Fibroblast of lung (primary cell): ENCODE data around the gene ACSS3.

Source experiments
- EZH2 ChIP-seq: IDR thresholded peaks from 2 replicates; pipeline ENCODE4 v1.5.1; 2012; ENCODE audit warnings: low read length, control low read depth, mild to moderate bottlenecking; ENCODE audit errors: missing control alignments
- TF ChIP-seq, protein P1 (sequence below), 2 donors: IDR thresholded peaks in 1 of 2; conservative IDR thresholded peaks in 1 of 2; 1 replicate in 1 of 2; 2 replicates in 1 of 2; pipeline ENCODE4 v1.5.1; 2011 to 2012; ENCODE audit warnings: low read length in 2 of 2, control low read depth in 1 of 2, inconsistent platforms in 1 of 2, low read depth in 1 of 2, mild to moderate bottlenecking in 1 of 2

DNA sequence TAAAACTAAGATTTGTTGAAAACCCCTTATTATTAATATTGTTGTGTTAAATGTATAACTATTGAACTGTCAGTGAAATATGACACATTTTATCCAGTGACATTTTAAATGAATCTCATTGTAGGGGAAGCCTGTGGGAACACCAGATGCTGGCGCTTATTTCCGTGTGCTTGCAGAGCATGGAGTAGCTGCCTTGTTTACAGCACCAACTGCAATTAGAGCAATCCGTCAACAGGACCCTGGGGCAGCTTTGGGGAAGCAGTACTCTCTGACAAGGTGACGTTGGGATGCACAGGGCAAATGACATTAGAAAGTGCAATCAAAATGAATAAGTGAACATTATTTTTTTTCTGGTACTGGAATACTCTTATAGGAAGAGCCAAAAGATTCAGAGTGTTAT is 96.8 kb downstream of the ACSS3 start:
- TF ChIP-seq, protein P1, sequence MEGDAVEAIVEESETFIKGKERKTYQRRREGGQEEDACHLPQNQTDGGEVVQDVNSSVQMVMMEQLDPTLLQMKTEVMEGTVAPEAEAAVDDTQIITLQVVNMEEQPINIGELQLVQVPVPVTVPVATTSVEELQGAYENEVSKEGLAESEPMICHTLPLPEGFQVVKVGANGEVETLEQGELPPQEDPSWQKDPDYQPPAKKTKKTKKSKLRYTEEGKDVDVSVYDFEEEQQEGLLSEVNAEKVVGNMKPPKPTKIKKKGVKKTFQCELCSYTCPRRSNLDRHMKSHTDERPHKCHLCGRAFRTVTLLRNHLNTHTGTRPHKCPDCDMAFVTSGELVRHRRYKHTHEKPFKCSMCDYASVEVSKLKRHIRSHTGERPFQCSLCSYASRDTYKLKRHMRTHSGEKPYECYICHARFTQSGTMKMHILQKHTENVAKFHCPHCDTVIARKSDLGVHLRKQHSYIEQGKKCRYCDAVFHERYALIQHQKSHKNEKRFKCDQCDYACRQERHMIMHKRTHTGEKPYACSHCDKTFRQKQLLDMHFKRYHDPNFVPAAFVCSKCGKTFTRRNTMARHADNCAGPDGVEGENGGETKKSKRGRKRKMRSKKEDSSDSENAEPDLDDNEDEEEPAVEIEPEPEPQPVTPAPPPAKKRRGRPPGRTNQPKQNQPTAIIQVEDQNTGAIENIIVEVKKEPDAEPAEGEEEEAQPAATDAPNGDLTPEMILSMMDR (conservative IDR thresholded peaks at IDR 0.05 in 1 of 2, IDR thresholded peaks at IDR 0.05 in 1 of 2; ENCODE audit: low read depth in 1 of 2, low read length in 2 of 2): no peak
- TF ChIP-seq EZH2: no peak
